Measurements from ENCODE around the gene ZNF821.
"Not testable (repeated sequence)": the region's sequence is repeated elsewhere in the genome, so short reads cannot be mapped to it uniquely, and the experiment has no call there.

The ZNF821 gene

DNA sequence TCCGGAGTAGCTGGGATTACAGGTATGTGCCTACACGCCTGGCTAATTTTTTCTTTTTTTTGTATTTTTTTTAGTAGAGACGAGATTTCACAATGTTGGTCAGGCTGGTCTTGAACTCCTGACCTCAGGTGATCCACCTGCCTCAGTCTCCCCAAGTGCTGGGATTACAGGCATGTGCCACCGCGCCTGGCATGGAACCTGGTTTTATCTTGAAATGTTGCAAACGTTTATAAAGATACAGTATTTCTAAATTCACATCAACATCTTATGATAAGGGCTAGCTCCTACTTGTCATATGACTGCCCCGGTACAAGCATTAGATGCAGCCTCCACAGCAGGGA, 9.9 kb upstream of the ZNF821 start:
- H3K36me3 Mint-ChIP-seq = no peaks in the 10 kb centered on the region
- DNase-seq (ENCODE audit: low spot score in 2 of 2) (no peak), ATAC-seq (ENCODE audit: low read depth) (no peak)
- peak overlapping the region; percentile 97 for H3K27ac Mint-ChIP-seq
- H3K27me3 Mint-ChIP-seq = no peaks in the 10 kb centered on the region
- no peaks in the 10 kb centered on the region for H3K9me3 Mint-ChIP-seq
- H3K4me3 Mint-ChIP-seq = peak overlapping the region; percentile 94
- peaks cover 7% of the 10 kb centered on the region for H3K4me1 Mint-ChIP-seq

DNA sequence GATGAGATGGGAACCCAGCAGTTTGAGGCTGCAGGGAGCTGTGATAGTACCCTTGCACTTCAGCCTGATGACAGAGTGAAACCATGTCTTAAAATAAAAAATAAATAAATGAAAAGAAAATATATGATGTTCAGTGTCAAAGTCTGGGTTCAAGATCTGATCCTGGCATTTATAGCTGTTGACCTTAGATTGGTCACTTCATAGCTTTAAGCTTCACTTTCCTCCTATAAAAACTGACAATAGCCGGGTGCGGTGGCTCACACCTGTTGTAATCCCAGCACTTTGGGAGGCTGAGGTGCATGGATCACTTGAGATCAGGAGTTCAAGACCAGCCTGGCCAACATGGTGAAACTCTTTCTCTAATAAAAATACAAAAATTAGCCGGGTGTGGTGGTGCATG, 5.2 kb upstream of the ZNF821 start:
- Mint-ChIP-seq H3K27ac (no peak overlapping the region), H3K4me3 (no peak overlapping the region), H3K36me3 (no peaks in the 10 kb centered on the region), H3K9me3 (no peaks in the 10 kb centered on the region), H3K27me3 (no peaks in the 10 kb centered on the region), H3K4me1 (peaks cover 13% of the 10 kb centered on the region)
- ATAC-seq (ENCODE audit: low read depth) (no peak), DNase-seq (ENCODE audit: low spot score in 2 of 2) (no peak)

DNA sequence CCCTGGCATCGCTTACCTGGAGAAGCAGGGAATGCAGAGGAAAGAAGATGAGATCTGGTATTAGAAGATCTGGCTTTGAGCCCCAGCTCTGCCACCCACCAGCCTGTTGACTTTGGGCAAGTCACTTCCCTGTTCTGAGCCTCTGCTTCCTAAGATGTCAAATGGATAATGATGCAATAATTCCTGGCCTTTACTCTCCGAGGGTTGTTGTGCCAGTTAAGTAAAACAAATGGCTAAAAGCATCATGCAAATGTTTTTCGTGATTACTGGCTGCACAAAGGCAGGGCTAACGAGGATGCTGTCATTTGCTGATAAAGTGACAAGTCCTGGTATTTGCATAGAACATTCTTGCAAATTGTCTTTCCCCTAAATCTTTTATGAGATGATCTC, 1.3 kb upstream of the ZNF821 start:
- Mint-ChIP-seq H3K4me1 (peaks cover 26% of the 10 kb centered on the region), H3K9me3 (no peaks in the 10 kb centered on the region), H3K36me3 (peaks cover under 1% of the 10 kb centered on the region), H3K27me3 (no peaks in the 10 kb centered on the region), H3K27ac (peak overlapping the region; percentile 97), H3K4me3 (peak overlapping the region; percentile 100)
- ATAC-seq (ENCODE audit: low read depth) (peak; percentile 10), DNase-seq (ENCODE audit: low spot score in 2 of 2) (no peak)

DNA sequence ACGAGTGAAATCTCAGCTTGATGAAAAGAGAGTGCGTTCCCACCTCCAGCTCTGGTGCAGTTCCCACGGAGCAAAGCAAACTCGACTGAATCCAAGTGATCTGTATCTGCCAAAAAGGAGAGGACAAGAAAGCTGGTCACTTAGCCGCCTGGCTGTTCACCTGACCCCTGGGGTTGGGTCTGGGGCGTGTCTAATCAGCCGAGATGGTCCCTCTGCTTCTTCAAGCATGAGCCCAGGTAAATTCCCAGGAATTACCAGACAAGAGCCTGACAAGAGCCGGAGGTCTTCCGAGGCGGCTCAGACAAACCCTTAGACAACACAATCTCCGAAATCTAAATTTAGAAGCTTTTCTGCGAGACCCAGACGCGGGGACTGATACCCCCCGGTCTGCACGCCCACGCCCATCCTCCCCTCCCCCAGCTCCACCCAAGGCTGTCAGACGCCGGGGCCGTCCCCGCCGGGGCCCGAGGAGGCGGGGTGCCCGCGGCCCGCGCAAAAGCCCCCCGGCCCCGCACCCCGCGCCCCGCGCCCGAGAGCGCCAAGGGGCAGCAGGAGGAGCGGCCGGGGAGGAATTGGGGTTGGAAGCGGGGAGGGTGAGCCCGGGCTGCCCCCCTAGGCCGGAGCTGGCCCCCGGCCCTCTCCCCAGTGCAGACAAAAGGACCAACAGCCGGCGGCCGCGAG, 674 bp downstream of the ZNF821 start:
- Mint-ChIP-seq H3K27ac (peak overlapping the region; percentile 96), H3K4me1 (peaks cover 34% of the 10 kb centered on the region), H3K9me3 (no peaks in the 10 kb centered on the region), H3K4me3 (peak overlapping the region; percentile 92), H3K36me3 (peaks cover 13% of the 10 kb centered on the region), H3K27me3 (no peaks in the 10 kb centered on the region)
- DNase-seq (ENCODE audit: low spot score in 2 of 2) (peak; percentile 47 to 60), ATAC-seq (ENCODE audit: low read depth) (peak; percentile 38)

DNA sequence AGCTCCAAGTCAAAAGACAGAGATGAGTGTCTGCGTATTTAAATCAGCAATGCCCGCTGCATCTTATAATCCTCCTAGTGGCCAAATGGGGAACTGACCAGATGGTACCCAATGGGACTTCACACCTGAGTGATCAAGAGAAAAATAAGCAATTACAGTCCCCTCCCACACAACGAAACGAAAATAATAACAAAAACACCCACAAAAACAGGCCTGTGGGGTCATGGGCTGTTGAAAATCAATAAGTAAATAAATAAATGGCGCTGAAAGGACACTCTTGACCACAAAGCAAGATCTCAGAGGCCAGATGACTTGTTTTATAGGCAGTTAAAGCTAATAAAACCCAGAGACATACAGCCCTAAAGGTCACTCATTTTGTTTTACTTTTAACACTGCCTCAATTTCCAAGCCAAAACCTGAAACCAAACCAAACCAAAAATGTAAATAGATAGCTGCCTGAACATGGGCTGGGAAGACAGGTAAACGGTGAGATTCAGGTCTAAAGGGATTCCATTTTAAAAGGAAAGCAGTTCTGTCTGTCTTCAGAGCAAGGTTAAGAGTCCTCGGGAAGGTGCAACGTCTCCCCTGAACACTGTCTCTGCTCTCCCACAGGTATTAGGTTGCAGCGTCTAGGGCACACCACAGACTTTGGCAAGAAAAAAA, 1.3 kb downstream of the ZNF821 start:
- DNase-seq (ENCODE audit: low spot score in 2 of 2) (peak; percentile 81 to 93), ATAC-seq (ENCODE audit: low read depth) (peak; percentile 53)
- peaks cover 34% of the 10 kb centered on the region for H3K4me1 Mint-ChIP-seq
- H3K9me3 Mint-ChIP-seq = no peaks in the 10 kb centered on the region
- peaks cover 13% of the 10 kb centered on the region for H3K36me3 Mint-ChIP-seq
- peak overlapping the region; percentile 96 for H3K27ac Mint-ChIP-seq
- no peaks in the 10 kb centered on the region for H3K27me3 Mint-ChIP-seq
- H3K4me3 Mint-ChIP-seq = peak overlapping the region; percentile 92

DNA sequence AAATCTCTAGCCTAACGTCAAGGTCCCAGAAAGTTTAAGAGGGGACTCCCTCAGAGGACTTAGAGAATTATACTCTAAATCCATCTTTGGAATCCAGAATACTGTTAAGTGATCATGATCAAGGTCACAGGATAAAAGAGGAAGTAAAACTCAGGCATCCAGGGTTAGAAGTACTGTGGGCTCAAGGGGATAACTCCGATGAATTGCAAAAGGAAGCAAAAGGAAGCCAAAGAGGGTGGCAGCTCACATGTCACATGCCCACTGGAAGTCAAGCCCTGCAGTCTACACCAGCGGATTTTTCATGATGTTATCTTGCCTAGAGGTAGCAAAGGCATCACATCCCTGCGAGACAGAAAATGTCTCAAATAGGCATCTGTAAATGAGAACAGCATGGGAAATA, 3.8 kb downstream of the ZNF821 start:
- H3K27me3 Mint-ChIP-seq = no peaks in the 10 kb centered on the region
- no peaks in the 10 kb centered on the region for H3K9me3 Mint-ChIP-seq
- DNase-seq (ENCODE audit: low spot score in 2 of 2) (no peak), ATAC-seq (ENCODE audit: low read depth) (no peak)
- H3K27ac Mint-ChIP-seq = peak overlapping the region; percentile 81
- peaks cover 31% of the 10 kb centered on the region for H3K4me1 Mint-ChIP-seq
- no peak overlapping the region for H3K4me3 Mint-ChIP-seq
- H3K36me3 Mint-ChIP-seq = peaks cover 21% of the 10 kb centered on the region

DNA sequence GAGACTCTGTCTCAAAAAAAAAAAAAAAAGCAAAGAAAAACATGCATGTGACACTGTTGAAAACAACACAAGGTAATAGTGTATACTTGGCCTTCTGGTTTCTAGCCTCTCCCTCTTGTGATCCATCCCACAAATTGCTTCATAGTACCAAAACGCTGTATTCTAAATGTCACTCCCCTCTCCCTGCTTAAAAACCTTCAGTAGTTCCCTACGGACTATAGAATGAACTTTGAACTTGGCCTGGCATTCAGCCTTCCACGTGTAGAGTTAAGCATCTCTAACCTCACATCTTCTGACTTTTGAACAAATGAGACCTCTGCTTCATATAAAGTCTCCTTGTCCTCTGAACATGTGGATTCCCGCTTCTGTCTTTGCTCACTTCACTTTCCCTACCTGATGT, 5.1 kb downstream of the ZNF821 start:
- H3K36me3 Mint-ChIP-seq = peaks cover 23% of the 10 kb centered on the region
- H3K4me1 Mint-ChIP-seq = peaks cover 26% of the 10 kb centered on the region
- ATAC-seq (ENCODE audit: low read depth) (no peak), DNase-seq (ENCODE audit: low spot score in 2 of 2) (no peak)
- H3K27me3 Mint-ChIP-seq = no peaks in the 10 kb centered on the region
- H3K27ac Mint-ChIP-seq = no peak overlapping the region
- H3K9me3 Mint-ChIP-seq = no peaks in the 10 kb centered on the region
- H3K4me3 Mint-ChIP-seq = no peak overlapping the region

DNA sequence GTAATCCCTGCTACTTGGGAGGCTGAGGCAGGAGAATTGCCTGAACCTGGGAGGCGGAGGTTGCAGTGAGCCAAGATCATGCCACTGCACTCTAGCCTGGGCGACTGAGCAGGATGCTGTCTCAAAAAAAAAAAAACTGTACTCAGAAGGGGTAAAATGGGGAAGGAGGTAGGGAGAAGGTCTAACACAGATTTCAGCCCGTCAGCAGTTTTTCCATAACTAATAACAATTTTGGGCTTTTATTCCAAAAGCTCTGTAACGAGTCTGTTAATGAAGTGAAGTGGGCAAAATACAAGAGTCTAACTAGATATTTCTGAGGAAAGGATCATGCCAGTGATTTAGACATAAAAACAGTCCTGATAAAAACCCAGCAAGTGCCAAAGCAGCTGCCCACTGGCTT, 10.8 kb downstream of the ZNF821 start:
- Mint-ChIP-seq H3K36me3 (peaks cover 18% of the 10 kb centered on the region), H3K4me3 (no peak overlapping the region), H3K27ac (no peak overlapping the region), H3K4me1 (peaks cover 7% of the 10 kb centered on the region), H3K27me3 (no peaks in the 10 kb centered on the region), H3K9me3 (no peaks in the 10 kb centered on the region)
- ATAC-seq (ENCODE audit: low read depth) (no peak), DNase-seq (ENCODE audit: low spot score in 2 of 2) (no peak)

DNA sequence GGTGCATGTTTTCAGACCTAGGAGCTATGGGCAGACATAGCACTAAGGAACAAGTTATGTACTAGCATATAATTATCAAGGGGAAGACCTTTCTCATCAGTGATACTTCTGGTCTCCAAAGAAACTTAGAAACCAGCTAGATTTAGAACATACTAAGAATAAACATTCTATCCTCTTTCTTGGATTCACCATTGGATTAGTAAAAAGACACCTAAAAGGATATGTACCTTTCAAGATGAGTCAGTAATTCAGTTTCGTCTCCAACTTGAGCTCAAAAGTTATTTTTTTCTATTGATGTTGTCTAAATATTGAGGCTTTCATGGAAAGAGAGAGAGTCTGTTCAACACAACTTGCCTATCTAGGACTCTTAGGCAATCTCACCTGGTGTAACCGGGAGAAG, 13.2 kb downstream of the ZNF821 start:
- H3K36me3 Mint-ChIP-seq = peaks cover 20% of the 10 kb centered on the region
- H3K4me3 Mint-ChIP-seq = no peak overlapping the region
- no peak for DNase-seq (ENCODE audit: low spot score in 2 of 2)

DNA sequence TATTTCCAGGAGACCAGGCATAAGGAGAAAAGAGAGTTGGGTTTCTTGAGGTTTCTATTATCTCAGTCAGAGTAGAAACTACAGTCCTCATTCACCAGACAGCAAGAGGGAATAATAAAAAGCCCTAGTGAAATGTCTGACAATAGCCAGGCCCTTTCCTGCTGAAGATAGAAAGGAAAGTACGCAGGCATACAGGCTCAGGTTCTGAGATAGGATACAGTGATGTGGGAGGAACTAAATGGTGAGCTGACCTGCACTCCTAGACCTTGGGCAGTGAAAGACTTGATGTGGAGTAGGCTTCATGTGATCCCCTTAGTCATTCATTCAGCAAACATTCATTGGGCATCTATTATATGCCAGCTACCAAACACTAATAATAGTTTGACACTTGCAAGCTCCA, 14.9 kb downstream of the ZNF821 start:
- DNase-seq (ENCODE audit: low spot score in 2 of 2) (no peak), ATAC-seq (ENCODE audit: low read depth) (no peak)
- Mint-ChIP-seq H3K9me3 (no peaks in the 10 kb centered on the region), H3K4me1 (peaks cover 5% of the 10 kb centered on the region), H3K36me3 (peaks cover 23% of the 10 kb centered on the region), H3K4me3 (no peak overlapping the region), H3K27ac (no peak overlapping the region), H3K27me3 (no peaks in the 10 kb centered on the region)

More for the DNA sequence above, 13.2 kb downstream of the ZNF821 start:
- no peak for ATAC-seq (ENCODE audit: low read depth)
- H3K4me1 Mint-ChIP-seq = peaks cover 5% of the 10 kb centered on the region
- no peak overlapping the region for H3K27ac Mint-ChIP-seq
- no peaks in the 10 kb centered on the region for H3K9me3 Mint-ChIP-seq
- H3K27me3 Mint-ChIP-seq = no peaks in the 10 kb centered on the region

DNA sequence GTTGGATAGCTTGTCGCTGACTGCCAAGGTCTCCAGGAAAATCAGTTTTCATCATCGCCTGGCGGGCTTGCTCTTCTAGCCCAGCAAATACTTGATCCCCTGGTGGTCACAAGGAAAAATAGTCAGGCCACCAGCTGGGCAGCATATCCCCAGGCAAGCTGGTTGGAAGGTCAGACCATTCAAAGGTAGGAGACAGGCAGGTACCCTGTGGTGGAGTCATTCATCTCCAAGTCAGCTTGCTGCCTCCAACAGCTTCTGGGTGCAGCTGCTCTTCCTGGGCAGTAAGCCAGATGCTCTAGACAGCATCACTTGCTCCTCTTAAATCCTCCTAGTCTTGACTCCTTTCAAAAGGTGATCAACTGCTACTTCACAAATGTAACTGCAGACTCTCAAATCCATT, 16.0 kb downstream of the ZNF821 start:
- peaks cover 27% of the 10 kb centered on the region for H3K36me3 Mint-ChIP-seq
- H3K27me3 Mint-ChIP-seq = no peaks in the 10 kb centered on the region
- H3K4me1 Mint-ChIP-seq = peaks cover 5% of the 10 kb centered on the region
- H3K27ac Mint-ChIP-seq = no peak overlapping the region
- H3K4me3 Mint-ChIP-seq = no peak overlapping the region
- DNase-seq (ENCODE audit: low spot score in 2 of 2) (no peak), ATAC-seq (ENCODE audit: low read depth) (no peak)
- H3K9me3 Mint-ChIP-seq = no peaks in the 10 kb centered on the region

DNA sequence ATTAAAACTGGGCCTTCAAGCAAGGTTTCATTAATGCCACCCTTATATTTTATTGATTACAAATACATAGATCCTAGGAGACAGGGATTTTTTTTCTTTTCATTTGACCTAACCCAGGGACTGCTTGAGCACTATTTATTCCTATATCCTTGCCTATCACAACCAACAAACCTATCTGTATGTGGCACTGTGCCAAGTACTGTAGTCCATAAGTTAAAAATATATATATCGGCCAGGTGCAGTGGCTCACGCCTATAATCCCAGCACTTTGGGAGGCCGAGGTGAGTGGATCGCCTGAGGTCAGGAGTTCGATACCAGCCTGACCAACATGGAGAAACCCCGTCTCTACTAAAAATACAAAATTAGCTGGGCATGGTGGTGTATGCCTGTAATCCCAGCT, 16.8 kb downstream of the ZNF821 start:
- H3K27me3 Mint-ChIP-seq; H3K4me1 Mint-ChIP-seq; ATAC-seq (ENCODE audit: low read depth); DNase-seq (ENCODE audit: low spot score in 2 of 2); H3K27ac Mint-ChIP-seq; H3K9me3 Mint-ChIP-seq; H3K4me3 Mint-ChIP-seq: not testable (repeated sequence)
- H3K36me3 Mint-ChIP-seq = peaks cover 27% of the 10 kb centered on the region

DNA sequence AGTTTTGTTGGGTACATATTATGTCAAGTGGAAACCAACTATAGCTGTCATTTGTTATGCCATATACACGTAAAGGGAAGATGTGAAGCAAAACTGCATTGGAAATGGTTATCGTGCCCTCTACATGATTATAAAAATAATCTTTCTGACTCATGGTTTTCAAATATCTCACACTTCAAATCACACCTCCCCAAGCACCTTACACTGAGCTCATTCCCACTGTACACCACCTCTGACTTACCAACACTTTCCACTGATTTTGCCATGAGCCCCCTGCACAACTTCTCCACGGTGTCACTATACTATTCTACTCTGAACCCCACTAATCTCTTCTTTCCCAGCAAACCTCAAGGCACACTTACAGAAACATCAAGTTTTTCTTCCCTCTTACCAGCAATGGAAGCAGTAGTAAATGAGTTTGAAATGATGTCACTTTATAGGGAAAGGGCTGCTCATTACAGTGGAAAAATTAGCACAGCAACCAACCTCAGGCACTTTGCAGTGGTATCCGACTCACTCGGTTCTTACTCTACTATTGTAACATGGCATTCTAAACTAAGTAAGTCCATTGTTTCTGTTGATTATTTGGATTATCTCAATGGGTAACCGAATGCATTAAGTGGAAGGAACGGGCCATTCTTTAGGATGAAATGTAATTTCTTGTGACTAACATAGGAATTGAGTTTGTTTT, 18.7 kb downstream of the ZNF821 start:
- no peak for ATAC-seq (ENCODE audit: low read depth)
- Mint-ChIP-seq H3K27ac (peak overlapping the region; percentile 14), H3K36me3 (peaks cover 32% of the 10 kb centered on the region), H3K4me1 (peaks cover 5% of the 10 kb centered on the region), H3K27me3 (no peaks in the 10 kb centered on the region), H3K4me3 (no peak overlapping the region), H3K9me3 (no peaks in the 10 kb centered on the region)
- DNase-seq (ENCODE audit: low spot score in 2 of 2) = no peak

DNA sequence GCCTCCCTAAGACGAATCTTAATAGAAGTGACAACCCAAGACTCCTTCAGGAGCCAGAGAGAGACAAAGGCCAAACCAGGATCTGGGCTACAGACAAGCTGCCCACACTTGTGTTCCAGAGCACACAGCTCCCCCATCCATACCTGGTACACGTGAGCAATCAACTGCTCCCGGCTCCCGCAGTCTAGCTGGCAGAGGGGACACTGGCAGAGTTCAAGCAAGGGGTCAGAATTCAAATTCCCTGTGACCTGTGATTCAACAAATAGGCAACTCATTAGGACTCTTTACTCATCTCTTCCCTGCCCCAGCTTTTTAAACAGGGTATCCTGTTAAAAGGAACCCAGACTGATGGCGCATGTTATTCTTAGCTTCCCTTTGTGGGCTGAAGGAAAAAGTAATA, 20.0 kb downstream of the ZNF821 start:
- no peak overlapping the region for H3K4me3 Mint-ChIP-seq
- H3K36me3 Mint-ChIP-seq = peaks cover 28% of the 10 kb centered on the region
- no peaks in the 10 kb centered on the region for H3K4me1 Mint-ChIP-seq
- DNase-seq (ENCODE audit: low spot score in 2 of 2) (no peak), ATAC-seq (ENCODE audit: low read depth) (no peak)
- no peaks in the 10 kb centered on the region for H3K27me3 Mint-ChIP-seq
- no peaks in the 10 kb centered on the region for H3K9me3 Mint-ChIP-seq
- no peak overlapping the region for H3K27ac Mint-ChIP-seq
